H1 (cell line): Measurements from ENCODE around the gene MYD88. TPM values are rescaled to one million over a fixed set of nuclear protein-coding genes. Genes with fewer than 3 reads are reported as not detected.
A peak's percentile ranks its signal among the peaks of the same experiment; 100 is the strongest.

ENCODE experiments used
- CTCF ChIA-PET: fragments of 300-600 bp; sonication (Branson Sonifier 250); formaldehyde crosslinking; loops from one replicate; lab custom pipeline; 2021; ENCODE audit not compliant: partially characterized antibody; lab: Charles Lee
- POLR2A ChIA-PET: fragments of 300-600 bp; sonication (Branson Sonifier 250); formaldehyde crosslinking; loops from one replicate; lab custom pipeline; 2021; ENCODE audit warnings: inconsistent platforms; ENCODE audit not compliant: partially characterized antibody; lab: Charles Lee
- DNase-seq, 2 experiments: peaks; one replicate each; pipeline versions ENCODE4 v3.0.0 to v3.0.0-alpha.2; 2010 to 2022; ENCODE audit warnings: low spot score in 2 of 2, low read depth in 1 of 2, mixed read lengths in 1 of 2
- FAIRE-seq: peaks from 2 replicates; lab custom pipeline; 2011; peaks lifted over from hg19 to GRCh38; lab: Jason Lieb, UNC
- H2AFZ ChIP-seq: 2 replicates; pipeline ENCODE4 v1.8.1; 2012; ENCODE audit warnings: low read length, inconsistent platforms
- H2AK5ac ChIP-seq: 2 replicates; pipeline ENCODE4 v1.6.1; 2013; ENCODE audit warnings: low read depth, low read length
- H2BK120ac ChIP-seq: replicated peaks from 2 replicates; pipeline ENCODE3; 2013; ENCODE audit warnings: low read depth, low read length, inconsistent platforms
- H2BK12ac ChIP-seq: 2 replicates; pipeline ENCODE4 v1.6.1; 2013; ENCODE audit warnings: low read depth, low read length
- H2BK15ac ChIP-seq: 2 replicates; pipeline ENCODE4 v1.6.1; 2013; ENCODE audit warnings: low read length
- H2BK20ac ChIP-seq: 2 replicates; pipeline ENCODE4 v1.6.1; 2013; ENCODE audit warnings: low read length
- H2BK5ac ChIP-seq: 2 replicates; pipeline ENCODE4 v1.6.1; 2013; ENCODE audit warnings: low read depth, low read length
- H3K14ac ChIP-seq: 2 replicates; pipeline ENCODE4 v1.6.1; 2013; ENCODE audit warnings: inconsistent platforms; ENCODE audit not compliant: insufficient read length
- H3K18ac ChIP-seq: 2 replicates; pipeline ENCODE4 v1.6.1; 2013; ENCODE audit warnings: low read length; ENCODE audit errors: extremely low read depth
- H3K23ac ChIP-seq: 2 replicates; pipeline ENCODE4 v1.6.1; 2013; ENCODE audit warnings: inconsistent platforms; ENCODE audit not compliant: insufficient read length
- H3K23me2 ChIP-seq: 2 replicates; pipeline ENCODE4 v1.6.1; 2013; ENCODE audit warnings: low read depth, low read length
- H3K27ac ChIP-seq: 2 replicates; pipeline ENCODE4 v1.6.1; 2011; ENCODE audit warnings: low read depth, low read length, inconsistent platforms
- H3K27me3 ChIP-seq, 4 experiments: replicated peaks in 1 of 4; 1 replicate in 1 of 4; 2 replicates in 3 of 4; pipeline versions ENCODE4 v1.6.1 to v1.8.1; 2011 to 2013; ENCODE audit warnings: low read length in 3 of 4, mild to moderate bottlenecking in 3 of 4, inconsistent platforms in 2 of 4, mixed read lengths in 2 of 4, moderate library complexity in 1 of 4; ENCODE audit not compliant: control insufficient read depth in 3 of 4, insufficient read depth in 3 of 4; ENCODE audit errors: extremely low read depth in 1 of 4
- H3K36me3 ChIP-seq, 4 experiments: 2 replicates each; pipeline versions ENCODE4 v1.6.1 to v1.8.1; 2011 to 2013; ENCODE audit warnings: mild to moderate bottlenecking in 4 of 4, low read length in 3 of 4, moderate library complexity in 2 of 4, control low read depth in 1 of 4, inconsistent platforms in 1 of 4; ENCODE audit not compliant: insufficient read depth in 4 of 4, control insufficient read depth in 2 of 4
- H3K4ac ChIP-seq: replicated peaks from 2 replicates; pipeline ENCODE3; 2013; ENCODE audit warnings: low read length, low read depth, mixed read lengths, inconsistent platforms; ENCODE audit not compliant: insufficient read length
- H3K4me1 ChIP-seq, 4 experiments: replicated peaks in 1 of 4; 1 replicate in 1 of 4; 2 replicates in 3 of 4; pipeline versions ENCODE4 v1.6.1 to v1.8.1; 2011 to 2013; ENCODE audit warnings: low read length in 3 of 4, inconsistent platforms in 2 of 4, mixed read lengths in 1 of 4; ENCODE audit not compliant: insufficient read depth in 4 of 4, control insufficient read depth in 3 of 4
- H3K4me2 ChIP-seq, 2 experiments: 2 replicates each; pipeline versions ENCODE4 v1.6.1 to v1.8.1; 2011 to 2013; ENCODE audit warnings: low read depth in 2 of 2, low read length in 2 of 2, control low read depth in 1 of 2, inconsistent platforms in 1 of 2, mild to moderate bottlenecking in 1 of 2; ENCODE audit not compliant: insufficient read depth in 1 of 2
- H3K4me3 ChIP-seq, 4 experiments: fragments of 200-600, 300-600 bp in 1 of 4; sonication (generic), shearing (Covaris generic), sonication (Bioruptor Twin) in 1 of 4; 2 replicates each; pipeline versions ENCODE4 v1.5.1 to v1.8.1; 2011 to 2016; ENCODE audit warnings: low read length in 4 of 4, low read depth in 3 of 4, control low read depth in 2 of 4, inconsistent platforms in 2 of 4, mild to moderate bottlenecking in 2 of 4, mixed read lengths in 1 of 4, moderate library complexity in 1 of 4; ENCODE audit not compliant: insufficient read depth in 2 of 4; ENCODE audit errors: extremely low read depth in 1 of 4
- H3K56ac ChIP-seq: replicated peaks from 2 replicates; pipeline ENCODE3; 2013; ENCODE audit warnings: low read depth, mild to moderate bottlenecking, mixed read lengths, low read length, inconsistent platforms; ENCODE audit not compliant: insufficient read length
- H3K79me1 ChIP-seq: 2 replicates; pipeline ENCODE4 v1.6.1; 2013; ENCODE audit warnings: low read depth, low read length, control low read depth
- H3K79me2 ChIP-seq, 2 experiments: 2 replicates each; pipeline versions ENCODE4 v1.6.1 to v1.8.1; 2012 to 2013; ENCODE audit warnings: low read length in 2 of 2, mild to moderate bottlenecking in 2 of 2, inconsistent platforms in 1 of 2; ENCODE audit not compliant: insufficient read depth in 2 of 2, control insufficient read depth in 1 of 2
- H3K9ac ChIP-seq, 4 experiments: replicated peaks in 1 of 4; 1 replicate in 1 of 4; 2 replicates in 3 of 4; pipeline versions ENCODE4 v1.6.1 to v1.8.1; 2011 to 2013; ENCODE audit warnings: low read depth in 3 of 4, low read length in 3 of 4, control low read depth in 2 of 4, mild to moderate bottlenecking in 2 of 4, moderate library complexity in 2 of 4, inconsistent platforms in 1 of 4; ENCODE audit errors: extremely low read depth in 1 of 4
- H3K9me3 ChIP-seq, 2 experiments: 2 replicates each; pipeline versions ENCODE4 v1.6.1 to v1.8.1; 2012 to 2013; ENCODE audit warnings: mild to moderate bottlenecking in 2 of 2, moderate library complexity in 2 of 2, control low read depth in 1 of 2, inconsistent platforms in 1 of 2, low read depth in 1 of 2, low read length in 1 of 2, mixed read lengths in 1 of 2; ENCODE audit not compliant: insufficient read depth in 2 of 2
- H4K20me1 ChIP-seq, 2 experiments: replicated peaks in 1 of 2; 2 replicates each; pipeline versions ENCODE3 to v1.8.1; 2011 to 2013; ENCODE audit warnings: inconsistent platforms in 2 of 2, low read length in 2 of 2, mild to moderate bottlenecking in 1 of 2; ENCODE audit not compliant: insufficient read depth in 2 of 2, control insufficient read depth in 1 of 2
- H4K5ac ChIP-seq: 2 replicates; pipeline ENCODE4 v1.6.1; 2013; ENCODE audit warnings: low read length, low read depth, mixed read lengths, inconsistent platforms; ENCODE audit not compliant: insufficient read length
- H4K8ac ChIP-seq: 2 replicates; pipeline ENCODE4 v1.8.0; 2013; ENCODE audit warnings: mild to moderate bottlenecking, moderate library complexity, low read length, inconsistent platforms; ENCODE audit not compliant: insufficient read depth; ENCODE audit errors: extremely low read depth
- H4K91ac ChIP-seq: replicated peaks from 2 replicates; pipeline ENCODE3; 2013; ENCODE audit warnings: low read length, mixed read lengths, inconsistent platforms; ENCODE audit not compliant: insufficient read length
- POLR2A ChIP-seq, 2 experiments: IDR thresholded peaks; 1 replicate in 1 of 2; 2 replicates in 1 of 2; pipeline ENCODE4 v1.6.1; 2011; ENCODE audit warnings: low read depth in 2 of 2, low read length in 2 of 2, mild to moderate bottlenecking in 2 of 2; ENCODE audit errors: control extremely low read depth in 1 of 2
- RAD21 ChIP-seq, 2 experiments: IDR thresholded peaks in 1 of 2; conservative IDR thresholded peaks in 1 of 2; 2 replicates each; pipeline ENCODE4 v1.6.1; 2011; ENCODE audit warnings: low read depth in 2 of 2, low read length in 2 of 2, improper control_type of control experiment in 1 of 2, inconsistent platforms in 1 of 2, mild to moderate bottlenecking in 1 of 2, moderate library complexity in 1 of 2
- WGBS, 2 experiments: shearing (Covaris generic) in 1 of 2; methylation state at CpG; one replicate each; pipeline versions ENCODE4 v1.1.6 to v1.1.7; 2013 to 2015; ENCODE audit warnings: low lambda C conversion rate in 2 of 2, mixed read lengths in 2 of 2, inconsistent platforms in 1 of 2, low coverage in 1 of 2, missing lambda C conversion rate in 1 of 2; ENCODE audit not compliant: insufficient replicate concordance in 2 of 2, insufficient coverage in 1 of 2, insufficient read length in 1 of 2; ENCODE audit errors: extremely low coverage in 1 of 2, missing lambda C conversion rate in 1 of 2; 5-methylcytosine and 5-hydroxymethylcytosine counted together
- polyA plus RNA-seq, 7 experiments: library from polyadenylated mRNA; depleted of rRNA in 3 of 7; stranded (reverse) in 5 of 7; unstranded in 2 of 7; fragments of >200 nt in 5 of 7; fragments of 200-250 nt in 2 of 7; gene quantifications; 1 replicate in 5 of 7; 2 replicates in 1 of 7; 4 replicates in 1 of 7; pipeline versions ENCODE4 v1.2.1 to v1.2.3, GENCODE V29; 2011 to 2013; ENCODE audit warnings: missing spikeins in 2 of 7, mixed read lengths in 2 of 7
- total RNA-seq: library from RNA; stranded (reverse); fragmentation: NEBNext Ultra II Directional; extraction: Animal tissue kit (Norgen Biotek cat#: 25700); gene quantifications from 2 replicates; pipeline ENCODE4 v1.2.1, GENCODE V29; 2021

The MYD88 gene
- total and polyA plus RNA-seq, 2 of the 8 experiments (the other 6 are each of a cell fraction or from before 2014, with no cell fraction given): 22.1 to 22.5 TPM

DNA sequence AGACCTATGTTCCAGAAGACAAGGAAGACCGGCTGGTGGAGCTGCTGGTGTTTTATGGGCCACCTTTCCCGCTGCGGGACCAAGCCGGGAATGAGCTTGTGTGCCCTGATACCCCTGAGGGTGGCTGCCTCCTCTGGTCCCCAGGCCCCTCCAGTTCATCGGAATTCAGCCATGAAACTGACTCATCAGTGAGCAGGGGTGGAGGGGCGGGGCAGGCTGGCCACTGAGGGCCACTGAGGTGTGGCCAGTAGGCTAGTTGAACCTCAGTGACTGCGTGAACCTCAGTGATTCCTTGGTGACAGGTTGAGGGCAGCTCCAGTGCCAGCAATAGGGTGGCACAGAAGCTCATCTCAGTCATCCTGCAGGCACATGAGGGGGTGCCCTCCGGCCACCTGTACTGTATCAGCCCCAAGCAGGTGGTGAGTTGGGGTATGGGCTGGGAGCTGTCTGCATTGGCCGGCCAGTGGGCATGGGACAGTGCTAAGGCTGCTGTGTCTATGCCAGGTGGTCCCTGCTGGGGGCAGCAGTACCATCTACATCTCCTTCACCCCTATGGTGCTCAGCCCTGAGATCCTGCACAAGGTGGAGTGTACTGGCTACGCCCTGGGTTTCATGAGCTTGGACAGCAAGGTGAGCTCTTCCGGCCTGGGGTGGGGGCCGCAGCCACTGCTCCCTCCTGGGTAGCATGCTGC lies 21.8 kb upstream of the MYD88 start:
- H2BK5ac ChIP-seq: no peak overlapping the region
- no peak overlapping the region; the same call in 1 of the 2 replicates for H3K18ac ChIP-seq
- no peaks in the 10 kb centered on the region for H3K79me2 ChIP-seq
- TF ChIP-seq RAD21 (IDR thresholded peaks at IDR 0.05 in 1 of 2, conservative IDR thresholded peaks at IDR 0.05 in 1 of 2; ENCODE audit: low read depth in 2 of 2, low read length in 2 of 2): no peak
- TF ChIP-seq POLR2A (IDR thresholded peaks at IDR 0.05; ENCODE audit: control extremely low read depth in 1 of 2, low read depth in 2 of 2, low read length in 2 of 2): peak in 1 of 2 experiments; percentile 2; a peak in 1 of 3 replicates
- DNase-seq: no peak
- H3K23me2 ChIP-seq: no peaks in the 10 kb centered on the region
- H3K27ac ChIP-seq: no peak overlapping the region
- no peaks in the 10 kb centered on the region for H3K79me1 ChIP-seq
- H3K14ac ChIP-seq: no peak overlapping the region
- H2BK20ac ChIP-seq: no peak overlapping the region
- no peak overlapping the region for H2BK120ac ChIP-seq
- no peak overlapping the region for H4K8ac ChIP-seq
- H3K23ac ChIP-seq: no peak overlapping the region
- no peak overlapping the region for H2AK5ac ChIP-seq
- ChIA-PET CTCF (interaction anchor here (0.5 to 8.8 kb wide), 28 partner anchors 9 to 539 kb away, joined by 3 to 105 read pairs (median 4); partner anchors contain the start of genes ACAA1 and SLC22A14), POLR2A (interaction anchor here (0.6 to 3.4 kb wide), 6 partner anchors 10 to 380 kb away, joined by 3 to 14 read pairs (median 4); partner anchors contain the start of gene ACAA1)
- no peaks in the 10 kb centered on the region for H3K4me1 ChIP-seq
- H4K91ac ChIP-seq: no peak overlapping the region
- no peak overlapping the region for H3K4me3 ChIP-seq
- no peaks in the 10 kb centered on the region for H3K27me3 ChIP-seq
- H2AFZ ChIP-seq: no peak overlapping the region
- H2BK12ac ChIP-seq: no peak overlapping the region
- peaks cover 0 to 3% (median under 1%) of the 10 kb centered on the region in 4 experiments; a peak in 1 of 8 replicates for H3K36me3 ChIP-seq
- no peak overlapping the region for H4K5ac ChIP-seq
- no peak overlapping the region for H2BK15ac ChIP-seq
- peaks cover 0 to 5% of the 10 kb centered on the region in 2 experiments for H4K20me1 ChIP-seq
- no peaks in the 10 kb centered on the region; a peak in 1 of 4 replicates for H3K9me3 ChIP-seq
- WGBS, 2 experiments: 84% methylated on average over 12 of the region's 12 CpGs; no CpG with 5 or more reads in 1 of the 2 experiments
- H3K9ac ChIP-seq: no peak overlapping the region
- no peak overlapping the region for H3K4ac ChIP-seq
- H3K4me2 ChIP-seq: no peak overlapping the region
- FAIRE-seq: no peak
- no peak overlapping the region for H3K56ac ChIP-seq
